Measurements from ENCODE around the gene PALD1. TPM values are rescaled to one million over a fixed set of nuclear protein-coding genes. Genes with fewer than 3 reads are reported as not detected.

The PALD1 gene
- total RNA-seq, 1 donor from 2014 or later, result 1.2 TPM

DNA sequence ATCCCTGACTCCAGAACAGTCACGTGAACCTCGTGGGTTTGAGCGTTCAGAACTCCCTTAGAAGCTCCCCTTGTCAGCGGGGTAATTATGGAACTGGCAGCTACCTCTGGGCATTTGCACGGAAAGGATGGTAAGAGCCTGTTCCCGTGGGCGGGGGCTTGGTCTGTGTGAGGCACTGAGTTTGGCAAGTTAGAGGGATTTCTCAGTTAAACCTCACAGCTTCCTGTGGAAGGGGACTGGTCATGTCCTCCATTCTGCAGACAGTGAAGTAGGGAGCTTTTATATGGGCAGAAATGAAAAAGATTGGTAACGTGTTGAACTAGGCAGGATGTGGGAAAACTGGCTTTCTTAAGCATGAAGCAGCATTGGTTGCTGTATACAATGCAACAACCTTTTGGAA, 16.0 kb downstream of the PALD1 start:
- H3K27ac Mint-ChIP-seq, result no peak overlapping the region
- TF ChIP-seq, protein P1, sequence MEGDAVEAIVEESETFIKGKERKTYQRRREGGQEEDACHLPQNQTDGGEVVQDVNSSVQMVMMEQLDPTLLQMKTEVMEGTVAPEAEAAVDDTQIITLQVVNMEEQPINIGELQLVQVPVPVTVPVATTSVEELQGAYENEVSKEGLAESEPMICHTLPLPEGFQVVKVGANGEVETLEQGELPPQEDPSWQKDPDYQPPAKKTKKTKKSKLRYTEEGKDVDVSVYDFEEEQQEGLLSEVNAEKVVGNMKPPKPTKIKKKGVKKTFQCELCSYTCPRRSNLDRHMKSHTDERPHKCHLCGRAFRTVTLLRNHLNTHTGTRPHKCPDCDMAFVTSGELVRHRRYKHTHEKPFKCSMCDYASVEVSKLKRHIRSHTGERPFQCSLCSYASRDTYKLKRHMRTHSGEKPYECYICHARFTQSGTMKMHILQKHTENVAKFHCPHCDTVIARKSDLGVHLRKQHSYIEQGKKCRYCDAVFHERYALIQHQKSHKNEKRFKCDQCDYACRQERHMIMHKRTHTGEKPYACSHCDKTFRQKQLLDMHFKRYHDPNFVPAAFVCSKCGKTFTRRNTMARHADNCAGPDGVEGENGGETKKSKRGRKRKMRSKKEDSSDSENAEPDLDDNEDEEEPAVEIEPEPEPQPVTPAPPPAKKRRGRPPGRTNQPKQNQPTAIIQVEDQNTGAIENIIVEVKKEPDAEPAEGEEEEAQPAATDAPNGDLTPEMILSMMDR (IDR thresholded peaks at IDR 0.05; ENCODE audit: unreplicated experiment), result no peak
- H3K4me3 Mint-ChIP-seq (ENCODE audit: low read depth), result no peak overlapping the region
- peaks cover 5% of the 10 kb centered on the region for H3K4me1 Mint-ChIP-seq (ENCODE audit: low read depth)
- no peaks in the 10 kb centered on the region for H3K36me3 Mint-ChIP-seq (ENCODE audit: insufficient read depth)
- DNase-seq (ENCODE audit: low spot score, unreplicated experiment), result no peak
- no peaks in the 10 kb centered on the region for H3K9me3 Mint-ChIP-seq (ENCODE audit: low read depth)
- peaks cover 14% of the 10 kb centered on the region for H3K27me3 Mint-ChIP-seq

DNA sequence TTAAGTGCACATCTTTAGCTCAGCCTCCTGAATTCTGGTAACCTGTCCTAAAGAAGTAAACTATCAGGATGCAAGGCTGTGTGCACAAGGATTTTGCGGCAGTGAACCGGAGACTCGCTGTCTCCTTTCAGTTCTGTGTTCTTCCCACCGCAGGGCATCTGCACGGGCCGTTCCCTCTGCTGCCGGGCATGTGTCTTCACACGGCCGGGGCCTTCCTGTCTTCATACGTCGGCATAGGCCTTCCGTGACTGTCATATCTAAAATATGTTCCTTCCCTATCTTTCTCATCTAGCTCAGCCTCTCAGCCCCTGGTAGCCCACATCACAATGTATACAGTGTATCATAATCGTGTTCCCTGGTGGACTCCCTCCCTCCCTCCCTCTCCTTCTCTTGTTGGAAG, 16.4 kb downstream of the PALD1 start:
- no peak for DNase-seq (ENCODE audit: low spot score, unreplicated experiment)
- Mint-ChIP-seq H3K4me3 (ENCODE audit: low read depth) (no peak overlapping the region), H3K4me1 (ENCODE audit: low read depth) (peaks cover 8% of the 10 kb centered on the region), H3K27me3 (peaks cover 14% of the 10 kb centered on the region), H3K36me3 (ENCODE audit: insufficient read depth) (no peaks in the 10 kb centered on the region), H3K27ac (no peak overlapping the region), H3K9me3 (ENCODE audit: low read depth) (no peaks in the 10 kb centered on the region)
- TF ChIP-seq, protein P1 (IDR thresholded peaks at IDR 0.05; ENCODE audit: unreplicated experiment), result no peak

DNA sequence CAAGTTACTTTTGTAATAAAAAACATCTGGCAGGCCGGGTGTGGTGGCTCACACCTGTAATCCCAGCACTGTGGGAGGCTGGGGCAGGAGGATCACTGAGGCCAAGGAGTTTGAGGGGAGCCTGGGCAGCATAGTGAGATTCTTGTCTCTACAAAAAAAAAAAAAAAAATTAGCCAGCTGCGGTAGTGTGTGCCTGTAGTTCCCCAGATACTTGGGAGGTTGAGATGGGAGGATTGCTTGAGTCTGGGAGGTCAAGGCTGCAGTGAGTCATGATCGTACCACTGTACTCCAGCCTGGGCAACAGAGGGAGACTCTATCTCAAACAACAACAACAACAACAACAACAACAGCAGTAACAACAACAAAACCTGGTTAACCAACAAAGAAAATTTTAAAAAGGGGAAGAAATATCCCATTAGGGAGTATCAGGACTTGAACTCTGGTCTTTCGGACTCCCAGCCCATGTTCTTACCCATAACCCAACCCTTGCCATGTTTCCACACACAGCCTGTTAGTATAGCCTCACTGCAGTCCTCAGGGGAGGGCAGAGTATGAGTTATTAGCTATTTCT, 17.2 kb downstream of the PALD1 start:
- no peak overlapping the region for H3K27ac Mint-ChIP-seq
- no peak for DNase-seq (ENCODE audit: low spot score, unreplicated experiment)
- H3K4me3 Mint-ChIP-seq (ENCODE audit: low read depth), result no peak overlapping the region
- H3K27me3 Mint-ChIP-seq, result peaks cover 14% of the 10 kb centered on the region
- TF ChIP-seq, protein P1 (IDR thresholded peaks at IDR 0.05; ENCODE audit: unreplicated experiment), result no peak
- peaks cover 8% of the 10 kb centered on the region for H3K4me1 Mint-ChIP-seq (ENCODE audit: low read depth)
- H3K9me3 Mint-ChIP-seq (ENCODE audit: low read depth), result no peaks in the 10 kb centered on the region
- no peaks in the 10 kb centered on the region for H3K36me3 Mint-ChIP-seq (ENCODE audit: insufficient read depth)

DNA sequence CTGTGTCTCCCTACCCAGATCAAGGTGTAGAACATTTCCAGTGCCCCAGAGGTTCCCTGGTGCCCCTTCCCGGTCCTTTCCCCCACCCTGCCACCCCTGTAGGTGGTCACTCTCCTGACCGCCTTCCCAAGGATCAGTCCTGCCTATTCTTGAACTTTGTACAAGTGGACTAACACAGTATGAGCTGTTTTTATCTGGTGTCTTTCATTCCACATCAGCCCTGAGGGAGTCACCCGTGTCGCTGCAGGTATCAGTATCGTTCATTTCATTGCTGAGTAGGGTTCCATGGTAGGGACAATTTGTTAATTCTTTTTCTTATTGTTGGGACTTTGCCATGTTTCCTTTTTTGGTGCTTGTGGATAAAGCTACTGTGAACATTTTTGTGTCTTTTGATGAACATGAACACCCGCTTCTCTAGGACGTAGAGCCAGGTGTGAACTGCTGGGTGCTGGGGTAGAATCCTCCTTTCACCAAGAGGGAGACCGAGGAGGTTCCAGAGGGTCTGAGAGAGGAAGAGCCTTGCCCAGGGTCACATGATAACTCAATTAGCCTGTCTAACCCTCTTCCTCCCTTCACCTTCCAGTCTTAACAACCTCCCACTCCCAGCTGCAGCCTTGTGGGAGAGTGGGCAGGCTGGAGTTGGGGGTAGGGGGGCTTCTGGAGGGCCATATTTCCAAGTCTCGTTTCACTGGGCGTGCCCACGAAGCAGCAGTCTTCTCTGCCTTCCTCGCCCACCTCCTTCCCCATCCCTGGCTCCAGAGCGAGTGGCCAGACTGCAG, 18.0 kb downstream of the PALD1 start:
- Mint-ChIP-seq H3K36me3 (ENCODE audit: insufficient read depth) (no peaks in the 10 kb centered on the region), H3K4me1 (ENCODE audit: low read depth) (peaks cover 8% of the 10 kb centered on the region), H3K27me3 (peaks cover 14% of the 10 kb centered on the region), H3K27ac (no peak overlapping the region), H3K4me3 (ENCODE audit: low read depth) (no peak overlapping the region), H3K9me3 (ENCODE audit: low read depth) (no peaks in the 10 kb centered on the region)
- no peak for DNase-seq (ENCODE audit: low spot score, unreplicated experiment)
- TF ChIP-seq, protein P1 (IDR thresholded peaks at IDR 0.05; ENCODE audit: unreplicated experiment), result no peak

DNA sequence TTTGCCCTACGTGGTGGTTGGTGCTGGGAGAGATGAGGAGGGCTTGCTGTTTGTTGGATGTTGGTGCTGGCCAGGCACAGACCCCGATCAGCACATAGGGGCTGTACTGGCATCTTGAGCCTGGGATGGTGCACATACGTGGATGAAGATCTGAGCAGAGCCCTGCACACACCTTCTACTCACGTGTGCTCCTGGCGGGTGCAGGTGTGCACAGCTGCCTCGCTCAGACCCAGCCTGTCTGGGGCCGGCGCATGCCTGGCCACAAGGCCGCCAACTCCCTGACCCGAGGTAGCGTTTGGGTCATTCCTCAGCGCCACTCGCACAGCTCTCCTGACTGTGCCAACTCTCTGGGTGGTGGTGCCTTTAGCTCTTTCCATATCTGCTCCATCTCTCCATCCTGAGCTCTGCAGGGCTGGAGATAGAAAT, 18.6 kb downstream of the PALD1 start:
- DNase-seq (ENCODE audit: low spot score, unreplicated experiment), result no peak
- Mint-ChIP-seq H3K9me3 (ENCODE audit: low read depth) (no peaks in the 10 kb centered on the region), H3K4me1 (ENCODE audit: low read depth) (peaks cover 8% of the 10 kb centered on the region), H3K4me3 (ENCODE audit: low read depth) (no peak overlapping the region), H3K27ac (no peak overlapping the region), H3K36me3 (ENCODE audit: insufficient read depth) (no peaks in the 10 kb centered on the region), H3K27me3 (peaks cover 14% of the 10 kb centered on the region)
- TF ChIP-seq, protein P1 (IDR thresholded peaks at IDR 0.05; ENCODE audit: unreplicated experiment), result no peak
